ENCODE data around the gene MEF2A. TPM values are rescaled to one million over a fixed set of nuclear protein-coding genes. Genes with fewer than 3 reads are reported as not detected.

MEF2A gene
- total and polyA plus RNA-seq, 10 of the 15 experiments (the other 5 are each of a cell fraction or from before 2014, with no cell fraction given) = 7.2 to 46.7 (median 35.9) TPM

GRCh38 chr15:99719096-99719541, 153.3 kb downstream of the MEF2A start (continued):
- TF ChIP-seq ZNF592 (IDR thresholded peaks at IDR 0.05) (no peak), PAX5 (IDR thresholded peaks at IDR 0.05; ENCODE audit: borderline replicate concordance, low read depth, low read length) (no peak), ATF2 (IDR thresholded peaks at IDR 0.05; ENCODE audit: low read length) (peak; percentile 72), SMC3 (IDR thresholded peaks at IDR 0.05; ENCODE audit: borderline replicate concordance, low read length) (no peak), EZH2 (IDR thresholded peaks at IDR 0.05; ENCODE audit: borderline replicate concordance, control insufficient read depth, low read depth, low read length) (no peak), ZBED1 (IDR thresholded peaks at IDR 0.05; ENCODE audit: borderline replicate concordance) (peak; percentile 43; the same call in 1 of the 2 replicates), CREM (IDR thresholded peaks at IDR 0.05; ENCODE audit: low read depth) (peak; percentile 47; the same call in 1 of the 2 replicates), TARDBP (IDR thresholded peaks at IDR 0.05; ENCODE audit: borderline replicate concordance) (no peak), SMAD5 (IDR thresholded peaks at IDR 0.05; ENCODE audit: low read depth) (no peak), KLF5 (IDR thresholded peaks at IDR 0.05; ENCODE audit: partially characterized antibody) (no peak), MXI1 (IDR thresholded peaks at IDR 0.05; ENCODE audit: low read depth, low read length) (no peak), IRF3 (IDR thresholded peaks at IDR 0.05) (no peak), SP1 (IDR thresholded peaks at IDR 0.05; ENCODE audit: low read depth, low read length) (peak; percentile 49), ZNF622 (IDR thresholded peaks at IDR 0.05) (no peak), CEBPB (IDR thresholded peaks at IDR 0.05; ENCODE audit: borderline replicate concordance in 1 of 2, low read depth in 2 of 2, low read length in 2 of 2) (peak in 1 of 2 experiments; percentile 37; a peak in 1 of 4 replicates), ZBTB11 (CRISPR knock-in tag; IDR thresholded peaks at IDR 0.05) (no peak), NFYA (IDR thresholded peaks at IDR 0.05; ENCODE audit: borderline replicate concordance, low read depth, low read length) (no peak)
